GM06990 (cell line): Measurements from ENCODE around the gene SIL1.
"Not testable (repeated sequence)": the region's sequence is repeated elsewhere in the genome, so short reads cannot be mapped to it uniquely, and the experiment has no call there.

Source experiments
- DNase-seq: peaks from one replicate; pipeline ENCODE4 v3.0.0-alpha.2; 2011; ENCODE audit not compliant: insufficient read length; ENCODE audit errors: extremely low read depth
- H3K27me3 ChIP-seq: replicated peaks from 2 replicates; pipeline ENCODE4 v1.6.0; 2011; ENCODE audit warnings: low read length; ENCODE audit not compliant: control insufficient read depth, insufficient read depth
- H3K36me3 ChIP-seq: 2 replicates; pipeline ENCODE4 v1.5.1; 2011; ENCODE audit warnings: low read length; ENCODE audit not compliant: control insufficient read depth, insufficient read depth
- H3K4me3 ChIP-seq: replicated peaks from 2 replicates; pipeline ENCODE4 v1.5.1; 2011; ENCODE audit warnings: low read depth, mild to moderate bottlenecking, control low read depth, low read length
- CTCF ChIP-seq: IDR thresholded peaks from 2 replicates; pipeline ENCODE4 v1.5.1; 2011; ENCODE audit warnings: low read length, control low read depth, mild to moderate bottlenecking, inconsistent platforms; ENCODE audit not compliant: insufficient read depth, poor library complexity, severe bottlenecking

Gene SIL1

GRCh38 chr5:139182528-139183296 is 15.5 kb downstream of the SIL1 start:
- Histone ChIP-seq H3K4me3 (no peak overlapping the region), H3K27me3 (no peaks in the 10 kb centered on the region), H3K36me3 (no peaks in the 10 kb centered on the region)
- TF ChIP-seq CTCF = no peak
- no peak for DNase-seq

GRCh38 chr5:139181835-139182452 is 16.2 kb downstream of the SIL1 start:
- no peak for DNase-seq
- no peak for TF ChIP-seq CTCF

GRCh38 chr5:139181322-139181730 is 16.8 kb downstream of the SIL1 start:
- Histone ChIP-seq H3K4me3 (no peak overlapping the region), H3K36me3 (no peaks in the 10 kb centered on the region), H3K27me3 (no peaks in the 10 kb centered on the region)
- DNase-seq = no peak
- no peak for TF ChIP-seq CTCF

More at GRCh38 chr5:139181835-139182452, 16.2 kb downstream of the SIL1 start:
- no peaks in the 10 kb centered on the region for H3K36me3 ChIP-seq
- H3K4me3 ChIP-seq = no peak overlapping the region
- H3K27me3 ChIP-seq = no peaks in the 10 kb centered on the region

- Histone ChIP-seq H3K4me3 (no peak overlapping the region), H3K36me3 (no peaks in the 10 kb centered on the region), H3K27me3 (no peaks in the 10 kb centered on the region)
- no peak for DNase-seq
- TF ChIP-seq CTCF = no peak
Measured at GRCh38 chr5:139180850-139181249, 17.3 kb downstream of the SIL1 start.

- not testable (repeated sequence) for H3K4me3 ChIP-seq, DNase-seq, H3K27me3 ChIP-seq, H3K36me3 ChIP-seq
Measured at GRCh38 chr5:139179778-139180513, 18.2 kb downstream of the SIL1 start.

- Histone ChIP-seq H3K27me3 (no peaks in the 10 kb centered on the region), H3K4me3 (no peak overlapping the region), H3K36me3 (no peaks in the 10 kb centered on the region)
- TF ChIP-seq CTCF = no peak
- no peak for DNase-seq
Measured at GRCh38 chr5:139178935-139179334, 19.2 kb downstream of the SIL1 start.
